ENCODE data around the gene CUX1.
"Not testable (repeated sequence)": the region's sequence is repeated elsewhere in the genome, so short reads cannot be mapped to it uniquely, and the experiment has no call there.

The CUX1 gene

GRCh38 chr7:102221961-102222360, 404.5 kb downstream of the CUX1 start:
- peaks cover 28% of the 10 kb centered on the region for H3K36me3 Mint-ChIP-seq (ENCODE audit: low read depth)
- H3K27me3 Mint-ChIP-seq (ENCODE audit: low read depth, poor library complexity), result no peaks in the 10 kb centered on the region
- no peak for DNase-seq
- no peaks in the 10 kb centered on the region for H3K9me3 Mint-ChIP-seq
- peaks cover 10% of the 10 kb centered on the region for H3K4me1 Mint-ChIP-seq
- H3K27ac Mint-ChIP-seq, result no peak overlapping the region
- no peak overlapping the region for H3K4me3 Mint-ChIP-seq
- TF ChIP-seq, protein P1, sequence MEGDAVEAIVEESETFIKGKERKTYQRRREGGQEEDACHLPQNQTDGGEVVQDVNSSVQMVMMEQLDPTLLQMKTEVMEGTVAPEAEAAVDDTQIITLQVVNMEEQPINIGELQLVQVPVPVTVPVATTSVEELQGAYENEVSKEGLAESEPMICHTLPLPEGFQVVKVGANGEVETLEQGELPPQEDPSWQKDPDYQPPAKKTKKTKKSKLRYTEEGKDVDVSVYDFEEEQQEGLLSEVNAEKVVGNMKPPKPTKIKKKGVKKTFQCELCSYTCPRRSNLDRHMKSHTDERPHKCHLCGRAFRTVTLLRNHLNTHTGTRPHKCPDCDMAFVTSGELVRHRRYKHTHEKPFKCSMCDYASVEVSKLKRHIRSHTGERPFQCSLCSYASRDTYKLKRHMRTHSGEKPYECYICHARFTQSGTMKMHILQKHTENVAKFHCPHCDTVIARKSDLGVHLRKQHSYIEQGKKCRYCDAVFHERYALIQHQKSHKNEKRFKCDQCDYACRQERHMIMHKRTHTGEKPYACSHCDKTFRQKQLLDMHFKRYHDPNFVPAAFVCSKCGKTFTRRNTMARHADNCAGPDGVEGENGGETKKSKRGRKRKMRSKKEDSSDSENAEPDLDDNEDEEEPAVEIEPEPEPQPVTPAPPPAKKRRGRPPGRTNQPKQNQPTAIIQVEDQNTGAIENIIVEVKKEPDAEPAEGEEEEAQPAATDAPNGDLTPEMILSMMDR (IDR thresholded peaks at IDR 0.05), result no peak

GRCh38 chr7:102222445-102222844, 405.0 kb downstream of the CUX1 start:
- DNase-seq, result no peak
- H3K9me3 Mint-ChIP-seq, result no peaks in the 10 kb centered on the region
- H3K27ac Mint-ChIP-seq, result no peak overlapping the region
- no peaks in the 10 kb centered on the region for H3K27me3 Mint-ChIP-seq (ENCODE audit: low read depth, poor library complexity)
- peaks cover 28% of the 10 kb centered on the region for H3K36me3 Mint-ChIP-seq (ENCODE audit: low read depth)
- TF ChIP-seq, protein P1 (IDR thresholded peaks at IDR 0.05), result no peak
- H3K4me3 Mint-ChIP-seq, result no peak overlapping the region
- peaks cover 10% of the 10 kb centered on the region for H3K4me1 Mint-ChIP-seq

- Mint-ChIP-seq H3K36me3 (ENCODE audit: low read depth) (peaks cover 31% of the 10 kb centered on the region), H3K4me1 (peaks cover 10% of the 10 kb centered on the region), H3K9me3 (no peaks in the 10 kb centered on the region), H3K27ac (peak overlapping the region; percentile 48), H3K27me3 (ENCODE audit: low read depth, poor library complexity) (no peaks in the 10 kb centered on the region), H3K4me3 (no peak overlapping the region)
- no peak for DNase-seq
- TF ChIP-seq, protein P1 (IDR thresholded peaks at IDR 0.05), result no peak
Observed at GRCh38 chr7:102223184-102223583, 405.8 kb downstream of the CUX1 start.

DNA sequence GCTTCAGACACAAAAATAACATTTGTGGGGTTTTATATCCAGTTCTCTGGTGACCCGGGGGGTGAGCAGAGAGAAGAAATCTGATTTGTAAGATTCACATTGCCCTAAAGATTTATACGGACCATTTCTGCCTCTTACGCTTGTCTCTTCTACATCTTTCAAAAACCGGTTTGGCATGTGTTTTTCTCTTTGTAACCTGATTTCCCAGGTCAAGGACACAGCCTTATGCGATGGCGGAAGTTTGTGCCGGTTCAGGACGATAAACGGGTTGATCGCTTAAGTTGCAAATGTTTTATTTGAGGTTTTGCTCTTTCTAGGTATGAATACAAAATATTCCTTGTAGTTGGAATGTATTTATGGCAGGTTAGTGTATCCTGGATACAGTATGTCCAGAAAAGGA, 407.6 kb downstream of the CUX1 start:
- Mint-ChIP-seq H3K4me1 (no peaks in the 10 kb centered on the region), H3K4me3 (no peak overlapping the region), H3K36me3 (ENCODE audit: low read depth) (peaks cover 32% of the 10 kb centered on the region), H3K27ac (peak overlapping the region; percentile 57), H3K27me3 (ENCODE audit: low read depth, poor library complexity) (no peaks in the 10 kb centered on the region), H3K9me3 (no peaks in the 10 kb centered on the region)
- no peak for DNase-seq
- TF ChIP-seq, protein P1 (IDR thresholded peaks at IDR 0.05), result no peak

DNA sequence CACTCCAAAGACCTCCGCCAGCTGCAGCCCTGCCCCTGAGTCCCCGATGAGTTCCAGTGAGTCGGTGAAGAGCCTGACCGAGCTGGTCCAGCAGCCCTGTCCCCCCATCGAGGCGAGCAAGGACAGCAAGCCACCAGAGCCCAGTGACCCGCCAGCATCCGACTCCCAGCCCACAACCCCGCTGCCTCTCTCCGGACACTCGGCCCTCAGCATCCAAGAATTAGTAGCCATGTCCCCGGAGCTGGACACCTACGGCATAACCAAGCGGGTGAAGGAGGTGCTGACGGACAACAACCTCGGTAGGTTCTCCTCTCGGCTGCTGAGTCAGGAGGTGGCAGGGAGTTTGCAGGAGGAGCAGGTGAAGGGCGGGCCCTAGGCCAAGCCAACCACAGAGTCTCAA, 409.9 kb downstream of the CUX1 start:
- H3K4me3 Mint-ChIP-seq, result no peak overlapping the region
- no peaks in the 10 kb centered on the region for H3K27me3 Mint-ChIP-seq (ENCODE audit: low read depth, poor library complexity)
- no peak for DNase-seq
- no peaks in the 10 kb centered on the region for H3K9me3 Mint-ChIP-seq
- TF ChIP-seq, protein P1 (IDR thresholded peaks at IDR 0.05), result no peak
- H3K27ac Mint-ChIP-seq, result peak overlapping the region; percentile 39
- H3K4me1 Mint-ChIP-seq, result peaks cover 2% of the 10 kb centered on the region
- peaks cover 44% of the 10 kb centered on the region for H3K36me3 Mint-ChIP-seq (ENCODE audit: low read depth)

DNA sequence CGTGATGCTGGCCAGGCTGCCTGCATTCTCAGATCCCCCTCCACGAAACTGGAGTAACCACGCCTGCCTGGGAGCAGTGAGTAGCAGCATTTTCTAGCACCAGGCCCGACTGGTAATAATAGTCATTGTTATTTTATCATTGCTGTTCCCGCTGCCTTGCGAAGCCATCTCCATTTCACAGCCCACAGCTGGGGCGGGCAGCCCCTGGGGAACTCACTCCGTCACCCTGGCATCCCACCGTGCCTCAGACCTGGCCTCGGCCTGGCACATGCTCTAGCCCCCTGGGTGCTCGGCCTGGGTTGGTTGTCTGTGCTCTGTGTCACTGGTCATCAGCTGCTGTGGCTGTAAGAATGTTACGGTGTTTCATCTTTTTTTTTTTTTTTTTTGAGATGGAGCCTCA, 411.5 kb downstream of the CUX1 start:
- Mint-ChIP-seq H3K4me1 (peaks cover 5% of the 10 kb centered on the region), H3K27ac (no peak overlapping the region), H3K9me3 (no peaks in the 10 kb centered on the region), H3K36me3 (ENCODE audit: low read depth) (peaks cover 52% of the 10 kb centered on the region), H3K4me3 (no peak overlapping the region), H3K27me3 (ENCODE audit: low read depth, poor library complexity) (no peaks in the 10 kb centered on the region)
- TF ChIP-seq, protein P1 (IDR thresholded peaks at IDR 0.05), result no peak
- no peak for DNase-seq

DNA sequence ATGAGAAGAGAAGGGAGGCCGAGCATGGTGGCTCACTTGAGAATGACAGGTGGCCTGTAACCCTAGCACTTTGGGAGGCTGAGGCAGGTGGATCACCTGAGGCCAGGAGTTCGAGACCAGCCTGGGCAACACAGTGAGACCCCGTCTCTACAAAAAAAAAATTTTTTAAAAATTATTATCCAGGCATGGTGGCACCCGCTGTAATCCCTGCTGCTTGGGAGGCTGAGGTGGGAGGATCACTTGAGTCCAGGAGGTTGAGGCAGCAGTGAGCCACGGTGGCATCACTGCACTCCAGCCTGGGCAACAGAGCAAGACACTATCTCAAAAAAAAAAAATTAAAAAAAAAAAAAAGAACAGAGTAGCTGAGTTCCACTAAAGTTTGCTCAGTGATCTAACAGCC, 412.7 kb downstream of the CUX1 start:
- not testable (repeated sequence) for H3K27me3 Mint-ChIP-seq (ENCODE audit: low read depth, poor library complexity); H3K9me3 Mint-ChIP-seq; H3K4me3 Mint-ChIP-seq; H3K4me1 Mint-ChIP-seq; H3K27ac Mint-ChIP-seq; DNase-seq
- H3K36me3 Mint-ChIP-seq (ENCODE audit: low read depth), result peaks cover 54% of the 10 kb centered on the region
